Chondrocyte (in vitro differentiated cells): ENCODE measurements around the gene LRRC8E. TPM values are rescaled to one million over a fixed set of nuclear protein-coding genes. Genes with fewer than 3 reads are reported as not detected.
A peak's percentile ranks its signal among the peaks of the same experiment; 100 is the strongest.

Experiments
- DNase-seq: peaks from one replicate; pipeline ENCODE4 v3.0.0; 2021; ENCODE audit warnings: mixed read lengths, low spot score
- H3K27ac Mint-ChIP-seq: one replicate; pipeline ENCODE4 v1.8.0; 2021; ENCODE audit warnings: mild to moderate bottlenecking, moderate library complexity, mixed read lengths; ENCODE audit not compliant: unreplicated experiment
- H3K27me3 Mint-ChIP-seq: 2 replicates; pipeline ENCODE4 v1.8.0; 2021; ENCODE audit warnings: low read depth, mixed read lengths
- H3K36me3 Mint-ChIP-seq: 2 replicates; pipeline ENCODE4 v1.8.0; 2021; ENCODE audit warnings: low read depth, mixed read lengths
- H3K4me1 Mint-ChIP-seq: 2 replicates; pipeline ENCODE4 v1.8.0; 2021; ENCODE audit warnings: low read depth, mild to moderate bottlenecking, mixed read lengths
- H3K4me3 Mint-ChIP-seq: one replicate; pipeline ENCODE4 v1.8.0; 2021; ENCODE audit warnings: mild to moderate bottlenecking, moderate library complexity, mixed read lengths; ENCODE audit not compliant: unreplicated experiment
- H3K9me3 Mint-ChIP-seq: 2 replicates; pipeline ENCODE4 v1.8.0; 2021; ENCODE audit warnings: low read depth, mixed read lengths
- total RNA-seq: library from RNA; stranded (reverse); gene quantifications from 3 replicates; pipeline ENCODE4 v1.2.1, GENCODE V29; 2021
- TF ChIP-seq, protein P1 (sequence below): fragments of 200-600 bp; sonication (generic); IDR thresholded peaks from 2 replicates; pipeline ENCODE4 v1.5.0; 2021; ENCODE audit warnings: antibody characterized with exemption, mild to moderate bottlenecking, moderate library complexity

Gene LRRC8E
- total RNA-seq, 1 donor from 2014 or later, result 6.9 TPM

GRCh38 chr19:7860714-7861618, 27.3 kb upstream of the LRRC8E start:
- Mint-ChIP-seq H3K9me3 (no peaks in the 10 kb centered on the region), H3K27ac (no peak overlapping the region), H3K27me3 (peaks cover 3% of the 10 kb centered on the region), H3K4me3 (no peak overlapping the region), H3K36me3 (no peaks in the 10 kb centered on the region), H3K4me1 (no peaks in the 10 kb centered on the region)
- DNase-seq, result no peak
- TF ChIP-seq, protein P1, sequence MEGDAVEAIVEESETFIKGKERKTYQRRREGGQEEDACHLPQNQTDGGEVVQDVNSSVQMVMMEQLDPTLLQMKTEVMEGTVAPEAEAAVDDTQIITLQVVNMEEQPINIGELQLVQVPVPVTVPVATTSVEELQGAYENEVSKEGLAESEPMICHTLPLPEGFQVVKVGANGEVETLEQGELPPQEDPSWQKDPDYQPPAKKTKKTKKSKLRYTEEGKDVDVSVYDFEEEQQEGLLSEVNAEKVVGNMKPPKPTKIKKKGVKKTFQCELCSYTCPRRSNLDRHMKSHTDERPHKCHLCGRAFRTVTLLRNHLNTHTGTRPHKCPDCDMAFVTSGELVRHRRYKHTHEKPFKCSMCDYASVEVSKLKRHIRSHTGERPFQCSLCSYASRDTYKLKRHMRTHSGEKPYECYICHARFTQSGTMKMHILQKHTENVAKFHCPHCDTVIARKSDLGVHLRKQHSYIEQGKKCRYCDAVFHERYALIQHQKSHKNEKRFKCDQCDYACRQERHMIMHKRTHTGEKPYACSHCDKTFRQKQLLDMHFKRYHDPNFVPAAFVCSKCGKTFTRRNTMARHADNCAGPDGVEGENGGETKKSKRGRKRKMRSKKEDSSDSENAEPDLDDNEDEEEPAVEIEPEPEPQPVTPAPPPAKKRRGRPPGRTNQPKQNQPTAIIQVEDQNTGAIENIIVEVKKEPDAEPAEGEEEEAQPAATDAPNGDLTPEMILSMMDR, result no peak

DNA sequence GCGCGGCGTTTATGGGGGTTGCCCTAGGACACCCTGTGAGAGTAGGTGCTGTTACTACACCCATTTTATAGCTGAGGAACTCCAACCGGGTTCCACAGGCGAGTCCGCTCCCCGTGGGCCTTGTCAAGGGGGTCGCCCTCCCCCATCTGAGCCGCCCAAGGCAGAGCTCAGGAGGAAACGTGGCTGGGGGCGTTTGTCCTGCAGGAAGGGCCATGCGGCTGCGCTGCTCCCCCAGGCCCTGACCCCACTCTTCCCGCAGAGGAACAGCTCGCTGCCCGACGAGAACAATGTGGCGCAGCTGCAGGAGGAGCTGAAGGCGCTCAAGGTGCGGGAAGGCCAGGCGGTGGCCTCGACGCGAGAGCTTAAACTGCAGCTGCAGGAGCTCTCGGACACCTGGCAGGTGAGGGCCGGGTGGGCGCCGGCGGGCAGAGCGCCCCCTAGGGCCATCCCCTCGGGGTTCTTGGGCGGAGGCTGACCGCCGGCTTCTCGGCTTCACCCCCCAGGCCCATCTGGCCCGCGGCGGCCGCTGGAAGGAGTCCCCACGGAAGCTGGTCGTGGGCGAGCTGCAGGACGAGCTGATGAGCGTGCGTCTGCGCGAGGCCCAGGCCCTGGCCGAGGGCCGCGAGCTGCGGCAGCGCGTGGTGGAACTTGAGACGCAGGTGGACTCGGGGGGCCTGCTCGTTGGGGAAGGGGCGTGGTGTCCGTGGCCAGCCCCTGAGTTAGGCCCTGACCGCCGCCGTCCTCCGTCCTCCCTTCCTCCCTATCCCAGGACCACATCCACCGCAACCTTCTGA, 26.5 kb upstream of the LRRC8E start:
- no peaks in the 10 kb centered on the region for H3K4me1 Mint-ChIP-seq
- H3K9me3 Mint-ChIP-seq, result no peaks in the 10 kb centered on the region
- H3K27ac Mint-ChIP-seq, result no peak overlapping the region
- H3K4me3 Mint-ChIP-seq, result peak overlapping the region; percentile 33
- peaks cover 3% of the 10 kb centered on the region for H3K27me3 Mint-ChIP-seq
- DNase-seq, result peak; percentile 89
- H3K36me3 Mint-ChIP-seq, result no peaks in the 10 kb centered on the region
- TF ChIP-seq, protein P1, result peak; percentile 52

DNA sequence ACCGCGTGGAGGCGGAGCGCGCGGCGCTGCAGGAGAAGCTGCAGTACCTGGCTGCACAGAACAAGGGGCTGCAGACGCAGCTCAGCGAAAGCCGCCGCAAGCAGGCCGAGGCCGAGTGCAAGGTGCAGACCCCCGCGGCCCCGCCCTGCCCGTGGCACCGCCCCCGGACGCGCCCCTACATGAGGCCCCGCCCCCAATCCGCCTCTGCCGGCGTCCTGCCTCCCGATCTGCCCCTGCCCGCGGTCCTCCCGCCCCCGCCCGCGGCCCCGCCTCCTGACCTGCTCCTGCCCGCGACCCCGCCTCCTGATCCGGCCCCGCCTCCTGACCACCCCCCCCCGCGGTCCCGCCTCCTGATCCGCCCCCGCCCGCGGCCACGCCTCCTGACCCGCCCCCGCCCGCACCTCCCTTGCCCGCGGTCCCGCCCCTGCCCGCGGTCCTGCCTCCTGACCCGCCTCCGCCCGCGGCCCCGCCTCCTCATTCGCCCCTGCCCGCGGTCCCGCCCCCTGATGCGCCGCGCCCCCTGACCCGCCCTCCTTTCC, 25.8 kb upstream of the LRRC8E start:
- TF ChIP-seq, protein P1, result no peak
- no peaks in the 10 kb centered on the region for H3K4me1 Mint-ChIP-seq

GRCh38 chr19:7863157-7863970, 24.9 kb upstream of the LRRC8E start:
- H3K27ac Mint-ChIP-seq, result no peak overlapping the region
- peaks cover 3% of the 10 kb centered on the region for H3K4me1 Mint-ChIP-seq
- TF ChIP-seq, protein P1, result no peak
- peak; percentile 90 for DNase-seq
- H3K36me3 Mint-ChIP-seq, result no peaks in the 10 kb centered on the region
- H3K27me3 Mint-ChIP-seq, result peaks cover 3% of the 10 kb centered on the region
- H3K9me3 Mint-ChIP-seq, result no peaks in the 10 kb centered on the region
- no peak overlapping the region for H3K4me3 Mint-ChIP-seq

More for the DNA sequence above, 25.8 kb upstream of the LRRC8E start:
- H3K9me3 Mint-ChIP-seq, result no peaks in the 10 kb centered on the region
- no peak for DNase-seq
- H3K4me3 Mint-ChIP-seq, result peak overlapping the region; percentile 33
- peaks cover 3% of the 10 kb centered on the region for H3K27me3 Mint-ChIP-seq
- H3K27ac Mint-ChIP-seq, result no peak overlapping the region
- H3K36me3 Mint-ChIP-seq, result no peaks in the 10 kb centered on the region
